DMS114 treated with DMSO at 0.1 percent for 48 hours (cell line): ENCODE measurements around the gene BTBD1.

Experiments used
- DNase-seq: peaks from one replicate; lab custom pipeline; 2025; ENCODE audit not compliant: unreplicated experiment; lab: John Stamatoyannopoulos, UW

The BTBD1 gene

DNA sequence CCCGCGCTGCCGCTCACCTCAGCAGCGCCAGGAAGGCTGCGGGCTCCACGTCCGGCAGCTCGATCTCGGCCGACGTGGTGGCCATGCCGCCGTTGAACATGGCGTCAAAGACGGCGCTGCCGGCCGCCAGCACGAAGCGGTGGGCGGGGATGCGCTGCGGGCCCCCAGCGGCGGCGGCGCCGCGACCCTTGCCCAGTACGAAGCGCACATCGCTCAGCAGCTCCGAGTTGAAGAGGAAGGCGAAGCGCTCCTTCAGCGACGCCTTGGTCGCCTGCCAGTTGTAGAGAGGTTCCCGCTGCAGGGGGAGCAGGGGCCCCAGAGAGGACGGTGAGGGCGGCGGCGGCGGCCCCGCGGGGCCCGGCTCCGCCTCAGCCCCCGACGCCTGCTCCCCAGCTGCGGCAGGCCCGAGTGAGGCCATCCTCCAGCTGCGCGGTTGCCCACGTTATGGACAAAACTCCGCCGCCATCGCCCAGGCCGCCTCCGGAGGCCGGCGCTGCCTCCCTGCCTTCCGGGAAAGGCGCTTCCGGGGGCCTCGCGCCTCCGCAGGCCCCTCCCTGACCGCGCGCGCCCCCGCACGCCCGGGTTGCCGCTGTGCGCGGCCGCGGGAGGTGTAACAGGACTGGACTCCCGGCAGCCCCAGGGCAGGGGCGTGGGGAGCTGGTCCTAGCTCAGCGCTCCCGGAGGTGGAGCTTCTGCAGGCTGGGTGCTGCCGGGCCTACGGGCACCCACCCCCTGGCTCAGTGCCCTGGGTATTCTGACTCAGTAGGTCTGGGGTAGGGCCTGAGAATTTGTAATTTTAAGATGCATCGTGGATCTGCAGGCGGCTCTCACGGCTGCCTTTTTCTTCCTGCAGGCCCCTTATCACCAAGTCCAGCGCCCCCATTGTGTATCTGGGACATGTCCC is at the start of gene BTBD1:
Gene BTBD1 (minus strand): TSS at position 519 of the 904 bp plus-strand sequence. CDS start 101 bp downstream, at position 418.
- peak; percentile 86 for DNase-seq

DNA sequence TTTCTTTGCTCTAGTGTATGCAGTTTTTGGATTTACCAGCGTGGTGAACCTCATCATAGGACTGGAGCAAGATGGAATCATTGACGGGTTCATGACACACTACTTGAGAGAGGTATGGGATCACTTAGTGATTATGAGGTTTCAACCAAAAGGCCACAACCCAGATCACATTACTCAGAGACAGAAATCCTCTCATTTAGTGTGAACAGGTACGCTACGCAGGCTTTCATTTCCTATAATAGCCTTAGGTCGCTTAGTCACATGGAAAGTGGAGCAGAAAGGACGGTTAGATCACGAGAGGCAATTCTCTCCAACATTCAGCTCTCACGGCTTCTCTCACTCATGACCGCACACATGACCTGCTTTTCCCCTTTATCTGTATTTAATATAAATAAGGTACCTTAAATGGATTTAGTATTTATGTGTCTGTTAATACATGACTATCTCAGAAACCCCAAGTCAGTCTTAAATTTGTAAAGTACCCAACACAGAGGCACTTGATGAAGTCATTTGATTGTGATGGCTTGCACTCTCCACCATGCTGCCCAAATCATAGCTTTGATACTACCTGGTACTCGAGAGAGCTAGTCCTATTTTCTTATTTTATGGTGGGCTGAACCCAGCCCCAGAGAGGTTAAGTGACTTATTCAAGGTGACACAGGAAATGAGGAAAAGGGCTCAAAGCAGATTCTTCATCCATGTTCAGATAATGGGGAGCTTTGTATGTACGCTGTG is 48.9 kb upstream of the BTBD1 start:
- DNase-seq: no peak

DNA sequence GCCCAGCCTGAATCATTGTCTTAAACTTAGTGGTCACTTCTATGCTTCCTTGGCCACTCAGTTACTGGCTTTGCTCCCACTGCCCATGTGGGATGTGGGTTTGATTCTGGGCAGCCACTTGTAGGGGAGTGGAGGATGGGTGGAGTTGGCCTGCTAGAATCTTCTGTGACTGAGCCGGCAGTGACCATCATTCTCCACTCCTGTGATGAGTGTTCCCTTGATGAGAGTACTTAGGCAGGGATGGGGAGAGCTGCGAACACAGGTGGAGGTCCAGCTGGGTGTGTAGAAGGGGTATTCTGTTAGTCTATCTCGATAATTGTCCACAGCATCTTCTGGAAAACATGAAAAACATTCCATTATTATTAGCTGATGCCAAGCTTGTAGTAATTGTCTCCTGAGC is 48.4 kb upstream of the BTBD1 start:
- no peak for DNase-seq

DNA sequence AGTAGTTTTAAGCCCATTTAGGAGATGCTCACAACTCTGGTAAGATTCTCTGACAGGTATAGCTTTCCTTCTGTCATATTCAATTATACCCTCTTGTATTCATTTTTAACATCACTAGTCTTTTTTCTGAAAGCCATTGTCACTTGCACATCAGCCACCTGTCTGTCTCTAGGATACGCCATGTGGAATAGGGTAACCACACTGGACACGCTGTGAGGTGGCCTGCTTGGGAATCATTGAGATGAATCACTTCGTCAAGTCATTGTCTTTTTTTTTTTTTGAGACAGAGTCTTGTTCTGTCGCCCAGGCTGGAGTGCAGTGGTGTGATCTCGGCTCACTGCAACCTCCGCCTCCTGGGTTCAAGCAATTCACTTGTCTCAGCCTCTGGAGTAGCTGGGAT is 47.8 kb upstream of the BTBD1 start:
- no peak for DNase-seq

DNA sequence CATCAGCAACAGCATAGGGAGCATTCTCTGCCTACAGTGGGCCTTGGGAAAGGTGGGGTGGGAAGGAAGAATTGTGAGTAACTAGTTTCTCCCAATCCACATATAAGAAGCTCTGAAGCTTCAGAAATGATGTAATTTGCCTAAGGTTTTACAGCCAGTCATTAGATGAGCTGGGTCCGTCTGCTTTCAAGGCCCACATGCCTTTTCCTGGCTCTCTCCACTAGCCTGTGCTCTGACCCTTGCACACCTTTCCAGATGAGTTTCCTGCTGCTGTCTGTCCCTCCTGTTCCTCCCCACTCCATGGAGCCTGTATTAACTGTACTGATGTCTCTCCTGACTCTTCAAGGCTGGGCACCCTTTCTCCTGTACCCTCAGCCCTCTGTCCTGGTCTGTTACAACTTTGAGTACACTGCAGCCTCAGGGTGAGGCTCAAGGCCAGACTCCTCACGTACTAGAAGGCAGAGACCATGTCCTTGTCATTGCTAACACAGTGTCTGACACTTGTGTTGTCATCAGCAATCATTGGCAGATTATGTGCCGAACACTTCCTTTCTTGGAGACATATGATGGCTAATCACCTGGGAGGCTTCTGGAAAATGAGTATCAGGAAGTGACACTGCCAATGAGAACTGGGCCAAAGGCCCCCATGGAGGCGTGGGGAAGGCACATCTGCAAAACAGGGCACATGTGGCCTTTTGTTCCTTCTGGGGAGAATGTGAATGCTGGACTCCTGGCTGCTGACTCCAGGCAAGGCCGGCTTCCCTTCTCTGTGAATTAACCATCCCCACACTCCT is 47.0 kb upstream of the BTBD1 start:
- no peak for DNase-seq

DNA sequence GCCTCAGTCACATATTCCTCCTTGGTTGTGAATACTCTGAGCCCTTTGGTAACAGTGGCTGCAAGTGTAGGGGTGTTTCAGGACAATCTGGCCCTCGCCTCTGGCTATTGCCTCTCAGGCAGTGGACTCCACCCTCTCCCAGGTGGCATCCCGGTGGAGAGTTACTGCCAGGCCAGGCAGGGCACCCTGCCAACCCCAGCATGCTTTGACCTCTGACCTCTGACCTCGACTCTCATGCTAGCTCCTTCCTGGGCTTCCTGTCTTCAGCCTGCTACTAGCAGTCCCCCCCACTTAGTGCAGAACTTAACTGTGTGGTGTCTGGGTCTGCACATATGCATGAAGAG is 45.9 kb upstream of the BTBD1 start:
- DNase-seq: no peak

DNA sequence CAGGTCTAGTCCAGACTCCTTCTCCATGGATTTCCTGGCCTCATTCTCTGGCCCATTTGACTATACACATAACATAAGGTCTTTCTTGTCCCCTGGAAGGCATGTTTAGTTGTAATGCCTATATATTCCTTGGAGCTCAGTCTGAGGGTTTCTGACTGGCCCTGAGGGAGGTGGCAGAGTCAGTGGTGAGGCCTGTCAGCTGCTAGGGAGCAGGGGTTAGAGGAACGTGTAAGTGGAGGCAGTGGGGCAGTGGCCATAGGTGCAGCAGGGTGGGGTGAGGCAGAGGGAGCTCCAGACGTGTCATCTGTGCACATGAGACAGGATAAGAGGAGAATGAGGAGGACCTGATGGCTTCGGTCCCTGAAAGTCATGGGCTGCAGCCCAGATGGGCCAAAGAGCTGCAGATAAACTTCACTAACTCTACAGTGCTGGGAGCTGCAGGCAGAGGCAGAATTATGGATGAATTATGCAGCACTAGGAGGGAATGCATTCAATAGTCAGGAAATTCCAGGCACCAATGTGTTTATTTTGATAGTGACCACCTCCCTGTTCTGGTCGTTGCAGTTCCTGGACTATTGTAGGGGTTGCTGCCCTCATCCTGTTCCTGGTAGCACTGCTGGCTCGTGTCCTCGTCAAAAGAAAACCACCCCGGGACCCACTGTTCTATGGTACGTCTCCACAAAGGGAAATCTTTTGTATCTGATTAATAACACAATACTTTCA is 45.3 kb upstream of the BTBD1 start:
- DNase-seq: no peak

DNA sequence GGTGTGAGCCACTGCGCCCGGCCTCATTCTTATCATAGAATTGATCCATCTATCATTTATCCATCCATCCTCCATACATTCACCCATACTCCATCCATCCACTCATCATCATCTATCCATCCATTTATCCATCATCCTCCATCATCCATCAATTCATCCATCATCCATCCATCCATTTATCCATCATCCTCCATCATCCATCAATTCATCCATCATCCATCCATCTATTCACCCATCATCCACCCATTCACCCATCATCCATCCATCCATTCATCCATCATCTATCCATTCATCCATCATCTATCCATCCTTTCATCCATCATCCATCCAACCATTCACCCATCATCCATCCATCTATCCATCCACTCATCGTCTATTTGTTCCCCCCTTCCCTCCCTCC is 44.1 kb upstream of the BTBD1 start:
- DNase-seq: no peak

DNA sequence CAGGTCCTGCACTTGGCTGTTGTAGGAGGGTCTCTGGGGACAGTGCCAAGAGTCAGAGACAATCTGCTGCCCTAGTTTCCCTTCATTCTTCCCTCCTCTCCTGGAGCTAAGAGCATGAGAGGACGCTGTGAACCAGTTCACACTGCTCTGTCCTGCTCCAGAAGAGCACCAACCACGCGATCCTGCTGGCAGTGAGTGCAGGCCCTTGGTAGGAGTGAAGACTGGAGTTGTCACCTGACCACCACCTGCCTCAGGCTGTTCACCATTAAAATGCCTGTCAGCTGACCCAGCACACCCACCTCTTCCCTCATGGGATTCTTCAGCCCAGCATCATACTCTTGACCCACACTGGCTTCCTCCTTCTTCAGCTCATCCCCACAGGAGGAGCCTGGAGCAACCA is 43.3 kb upstream of the BTBD1 start:
- DNase-seq: no peak

DNA sequence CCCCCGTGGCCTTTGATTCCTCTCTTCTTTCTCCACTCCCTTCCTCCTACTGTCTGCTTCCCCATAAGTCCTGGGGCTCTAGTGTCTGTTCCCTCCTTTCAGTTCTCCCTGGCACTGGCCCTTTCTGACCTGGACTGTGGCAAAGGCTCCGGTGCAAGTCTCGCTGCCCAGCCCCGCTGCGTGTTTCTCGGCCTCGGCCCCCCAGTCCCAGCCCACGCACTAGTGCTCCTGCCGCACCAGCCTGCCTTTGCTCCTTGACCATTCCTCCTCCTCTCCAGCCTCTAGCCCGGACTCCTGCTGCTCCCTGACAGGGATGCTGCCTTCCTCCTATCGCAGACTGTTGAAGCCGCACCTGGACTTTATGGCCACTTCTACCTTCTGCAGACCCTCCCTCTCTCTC is 42.5 kb upstream of the BTBD1 start:
- no peak for DNase-seq

DNA sequence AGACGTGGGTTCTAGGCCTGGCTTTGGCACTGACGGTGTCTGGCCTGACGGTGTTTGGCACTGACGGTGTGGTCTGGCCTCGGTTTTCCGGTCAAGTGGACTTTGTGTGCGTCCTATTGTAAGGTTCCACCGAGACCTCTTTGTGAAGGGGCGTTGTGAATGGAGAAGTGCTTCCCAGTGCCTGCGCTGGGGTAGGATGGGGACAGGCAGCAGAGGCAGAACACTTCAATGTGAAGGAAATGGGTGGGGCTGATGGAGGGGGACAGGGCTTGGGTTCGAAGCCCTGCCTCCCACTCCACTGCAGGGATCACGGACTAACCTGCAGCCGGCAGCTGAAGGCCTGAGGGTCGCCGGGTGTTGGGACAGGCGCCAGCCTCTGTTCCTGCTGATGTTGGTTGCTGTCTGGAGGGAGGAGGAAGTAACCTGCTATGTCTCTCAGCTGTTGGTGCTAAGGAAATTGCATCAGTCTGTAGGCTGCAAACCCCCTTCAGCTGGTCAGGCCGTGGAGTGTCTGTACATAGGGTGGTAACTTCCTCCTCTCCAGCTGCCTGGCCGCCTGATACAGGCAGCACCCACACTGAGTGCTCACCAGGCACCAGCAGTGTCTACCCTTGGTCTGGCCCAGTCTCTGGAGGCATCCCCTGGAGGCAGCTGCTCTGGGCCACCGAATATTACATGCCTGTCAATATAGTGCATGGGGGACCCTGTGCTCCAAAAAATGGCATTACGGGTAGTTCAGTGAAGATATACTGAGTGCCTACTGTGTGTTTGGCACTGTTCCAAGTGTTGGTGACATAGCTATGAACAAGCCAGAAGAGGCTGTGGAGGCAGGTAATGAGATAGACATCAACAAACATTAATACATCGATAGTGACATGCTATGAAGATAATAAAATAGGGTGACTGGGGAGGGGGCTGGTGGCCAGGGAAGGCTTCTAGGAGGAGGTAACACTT is 41.5 kb upstream of the BTBD1 start:
- no peak for DNase-seq

DNA sequence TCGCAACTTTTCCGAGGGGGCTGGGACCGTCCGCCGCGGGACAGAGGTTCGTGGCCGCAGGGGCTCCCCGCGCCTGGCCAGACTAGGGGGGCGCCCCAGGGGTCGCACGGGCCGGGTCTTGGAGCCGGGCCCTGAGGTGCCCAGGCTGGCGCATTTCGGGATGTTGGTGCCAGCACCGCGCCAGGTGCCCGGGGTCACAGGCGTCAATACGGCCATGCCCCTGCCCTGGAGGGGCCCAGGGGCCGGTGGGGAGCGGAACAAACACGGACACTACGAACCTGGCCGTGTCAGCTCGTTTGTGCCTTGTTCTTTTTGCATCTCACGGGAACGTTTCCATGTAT is 40.8 kb upstream of the BTBD1 start:
- DNase-seq: no peak

DNA sequence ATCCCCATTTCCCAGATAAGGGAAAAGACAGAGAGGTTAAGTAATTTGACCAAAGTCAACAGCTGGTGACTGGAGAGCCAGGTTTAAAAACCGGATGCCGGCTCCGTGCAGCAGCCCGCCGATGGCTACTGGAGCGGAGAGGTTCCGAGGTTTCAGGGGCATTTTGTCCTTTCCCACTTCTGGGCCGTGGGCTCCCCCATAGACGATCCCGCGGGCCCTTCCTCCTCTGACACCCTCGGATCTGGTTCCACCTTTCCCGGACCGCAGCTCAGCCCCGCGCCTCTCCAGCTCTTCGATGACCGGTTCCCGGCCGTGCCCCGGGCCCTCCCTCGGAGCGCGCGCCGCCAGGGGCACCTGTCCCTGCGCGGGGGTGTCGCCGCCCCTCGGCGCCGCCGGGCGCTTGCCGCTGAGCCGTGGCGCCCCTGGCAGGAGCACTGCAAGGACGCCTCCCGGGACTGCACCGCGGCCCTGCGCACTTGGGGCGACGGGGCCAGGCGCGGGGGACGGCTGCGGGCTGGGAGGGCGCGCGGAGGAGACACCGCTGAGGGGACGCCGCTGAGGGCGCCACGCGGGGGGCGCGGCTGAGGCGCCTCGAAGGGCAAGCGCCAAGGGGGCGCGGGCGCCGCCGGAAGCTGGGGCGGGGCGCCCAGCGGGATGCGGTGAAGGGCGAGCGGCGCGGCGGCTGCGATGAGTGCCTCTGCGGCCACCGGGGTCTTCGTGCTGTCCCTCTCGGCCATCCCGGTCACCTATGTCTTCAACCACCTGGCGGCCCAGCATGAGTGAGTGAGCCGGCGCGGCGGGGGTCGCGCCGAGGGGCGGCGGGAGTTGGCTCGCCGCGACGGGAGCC is 40.2 kb upstream of the BTBD1 start, which contains the start of gene TM6SF1:
Gene TM6SF1 (plus strand): TSS at position 652 of the 847 bp plus-strand sequence. CDS start 36 bp downstream, at position 688.
- no peak for DNase-seq

DNA sequence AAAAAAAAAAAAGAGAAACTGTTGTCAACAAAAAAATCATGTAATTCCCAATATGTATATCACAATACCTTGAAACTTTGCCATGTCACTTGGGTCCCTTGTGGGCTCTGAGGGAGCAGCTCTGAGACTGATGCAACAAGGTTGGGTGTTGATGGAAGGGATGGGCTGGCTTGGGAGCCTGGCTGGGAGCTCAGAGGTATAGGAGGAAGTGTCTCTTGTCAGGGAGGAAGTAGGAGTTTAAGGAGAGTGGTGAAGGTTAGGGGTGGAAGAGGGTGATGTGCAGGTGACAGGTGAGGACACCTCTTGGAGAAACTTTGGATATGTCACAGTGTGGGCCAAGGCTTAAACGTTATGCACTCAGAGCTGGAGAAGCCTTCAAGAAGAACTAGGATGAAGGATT is 38.4 kb upstream of the BTBD1 start:
- no peak for DNase-seq

DNA sequence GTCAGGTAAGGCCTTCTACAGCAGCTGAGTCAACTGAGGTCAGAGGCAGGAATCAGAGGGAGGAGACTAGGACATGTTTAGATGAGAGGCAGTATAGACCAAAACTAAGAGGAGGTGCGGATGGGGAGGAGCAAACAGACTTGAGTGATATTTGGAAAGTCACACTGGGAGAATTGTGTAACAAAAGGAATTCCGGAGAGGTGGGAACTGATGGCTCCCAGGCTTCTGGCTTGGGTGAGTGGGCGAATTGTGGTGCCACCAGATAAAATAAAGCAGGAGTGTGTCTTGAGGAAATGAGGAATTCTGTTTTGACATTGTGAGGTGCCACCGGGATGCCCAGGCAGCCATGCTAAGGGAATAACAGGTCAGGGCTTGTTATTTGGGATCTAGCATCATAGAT is 37.1 kb upstream of the BTBD1 start:
- DNase-seq: no peak

DNA sequence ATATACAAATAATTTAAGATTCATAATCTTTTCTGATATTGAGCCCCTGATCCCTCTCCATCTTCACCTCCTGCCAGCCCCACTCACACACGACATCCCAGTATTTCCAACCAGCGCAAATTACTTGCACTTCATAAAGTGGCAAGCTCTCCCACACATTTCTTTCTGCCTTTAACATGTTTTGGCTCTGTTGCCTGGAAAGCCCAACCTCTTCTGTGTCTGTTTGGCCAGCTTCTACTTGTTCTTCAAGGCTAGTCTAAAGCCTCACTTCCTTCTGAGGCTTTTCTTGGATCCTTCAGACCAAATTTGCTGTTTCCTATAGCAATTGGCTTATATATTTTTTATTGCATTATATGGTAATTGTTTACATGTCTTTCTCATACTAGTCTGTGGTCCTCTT is 35.3 kb upstream of the BTBD1 start:
- DNase-seq: no peak

DNA sequence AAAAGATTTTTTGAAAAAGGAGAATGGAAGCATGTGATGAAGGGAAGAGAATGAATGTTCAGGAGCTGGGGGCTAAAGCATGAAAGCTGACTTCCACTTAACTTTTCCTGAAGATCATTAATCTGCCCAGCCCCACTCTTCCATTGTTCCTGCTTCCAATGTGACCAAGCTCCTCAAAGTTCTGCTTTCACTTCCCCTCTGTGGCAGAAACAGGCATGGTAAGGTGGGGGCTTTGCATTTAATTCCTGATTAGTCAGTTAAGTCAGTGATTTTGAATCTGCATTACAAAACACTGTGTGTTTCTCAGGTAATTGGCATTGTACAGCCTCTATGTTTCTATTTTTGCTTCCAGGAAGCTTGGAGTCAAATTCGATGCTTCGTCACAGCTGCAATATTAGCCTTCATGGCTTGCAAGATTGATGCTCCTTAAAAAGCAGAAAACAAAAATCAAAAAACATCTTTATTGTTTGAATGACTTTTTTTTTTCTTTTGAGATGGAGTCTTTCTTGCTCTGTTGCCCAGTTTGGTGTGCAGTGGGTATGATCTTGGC is 33.1 kb upstream of the BTBD1 start:
- no peak for DNase-seq

DNA sequence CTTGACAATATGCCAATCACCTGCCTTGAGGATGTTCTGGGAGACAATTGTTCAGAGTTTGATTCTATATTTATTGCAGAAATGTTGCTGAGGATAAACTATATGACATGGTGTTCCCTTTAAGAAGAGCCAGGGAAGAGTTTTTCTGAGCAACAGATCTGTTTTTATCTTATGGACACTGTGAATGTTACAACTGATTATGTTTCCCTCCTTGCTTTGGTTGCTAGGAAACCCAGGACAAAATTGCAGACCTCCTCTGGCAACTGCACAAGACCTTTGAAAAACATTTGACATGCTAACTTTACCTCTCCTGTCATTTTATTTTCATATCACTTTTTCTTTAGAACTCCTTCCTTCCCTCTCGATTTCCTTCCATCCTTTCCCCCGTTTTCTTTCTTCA is 32.2 kb upstream of the BTBD1 start:
- no peak for DNase-seq

DNA sequence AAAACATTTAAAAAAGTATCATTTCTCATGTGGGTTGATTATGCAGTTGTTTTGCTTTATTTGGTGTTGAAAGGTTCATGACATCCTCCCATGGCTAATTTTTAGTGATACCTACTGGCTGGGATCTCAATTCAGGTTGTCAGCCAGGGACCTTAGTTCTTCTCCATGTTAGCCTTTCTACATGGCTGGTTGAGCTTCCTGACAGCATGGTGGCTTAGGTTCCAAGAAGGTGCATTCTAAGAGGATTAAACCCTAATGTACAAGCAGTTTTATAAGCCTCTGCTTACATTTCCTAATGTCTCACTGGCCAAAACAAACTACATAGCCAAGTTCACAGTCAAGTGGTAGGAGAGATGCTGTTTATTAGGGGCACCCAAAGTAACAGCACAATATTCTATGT is 31.0 kb upstream of the BTBD1 start:
- no peak for DNase-seq
